22Rv1 (cell line): ENCODE results near the gene KCNIP4.

Experiments
- H3K27ac ChIP-seq: fragments of 450-650 bp; 2 replicates; pipeline ENCODE4 v1.5.1; 2017
- ZFX ChIP-seq: fragments of 450-650 bp; IDR thresholded peaks from 2 replicates; pipeline ENCODE4 v1.6.1; 2017; ENCODE audit warnings: antibody characterized with exemption, borderline replicate concordance
- TF ChIP-seq, protein P1 (sequence below): fragments of 450-650 bp; IDR thresholded peaks from 2 replicates; pipeline ENCODE4 v1.5.1; 2017; ENCODE audit warnings: mild to moderate bottlenecking

Gene KCNIP4

DNA sequence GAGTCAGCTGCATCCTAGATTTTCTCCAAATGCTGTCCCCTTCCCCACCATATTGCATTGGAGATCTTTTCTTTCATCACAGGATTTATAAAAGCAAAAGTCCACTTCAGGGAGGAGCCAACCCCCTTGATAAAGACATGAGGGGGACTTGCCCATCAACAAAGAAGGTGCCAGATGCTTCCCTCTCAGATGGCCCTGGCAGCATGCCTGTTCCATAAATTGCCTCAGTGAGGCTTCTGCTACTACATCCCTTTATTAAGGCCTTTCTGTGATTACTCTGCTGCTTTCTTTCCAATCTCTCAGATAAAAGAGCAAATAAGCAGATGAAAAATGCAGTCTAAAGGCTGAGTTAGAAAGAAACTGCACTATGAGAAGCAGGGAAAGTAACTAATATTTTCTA, 736.7 kb downstream of the KCNIP4 start:
- TF ChIP-seq, protein P1, sequence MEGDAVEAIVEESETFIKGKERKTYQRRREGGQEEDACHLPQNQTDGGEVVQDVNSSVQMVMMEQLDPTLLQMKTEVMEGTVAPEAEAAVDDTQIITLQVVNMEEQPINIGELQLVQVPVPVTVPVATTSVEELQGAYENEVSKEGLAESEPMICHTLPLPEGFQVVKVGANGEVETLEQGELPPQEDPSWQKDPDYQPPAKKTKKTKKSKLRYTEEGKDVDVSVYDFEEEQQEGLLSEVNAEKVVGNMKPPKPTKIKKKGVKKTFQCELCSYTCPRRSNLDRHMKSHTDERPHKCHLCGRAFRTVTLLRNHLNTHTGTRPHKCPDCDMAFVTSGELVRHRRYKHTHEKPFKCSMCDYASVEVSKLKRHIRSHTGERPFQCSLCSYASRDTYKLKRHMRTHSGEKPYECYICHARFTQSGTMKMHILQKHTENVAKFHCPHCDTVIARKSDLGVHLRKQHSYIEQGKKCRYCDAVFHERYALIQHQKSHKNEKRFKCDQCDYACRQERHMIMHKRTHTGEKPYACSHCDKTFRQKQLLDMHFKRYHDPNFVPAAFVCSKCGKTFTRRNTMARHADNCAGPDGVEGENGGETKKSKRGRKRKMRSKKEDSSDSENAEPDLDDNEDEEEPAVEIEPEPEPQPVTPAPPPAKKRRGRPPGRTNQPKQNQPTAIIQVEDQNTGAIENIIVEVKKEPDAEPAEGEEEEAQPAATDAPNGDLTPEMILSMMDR: no peak
- TF ChIP-seq ZFX: no peak

DNA sequence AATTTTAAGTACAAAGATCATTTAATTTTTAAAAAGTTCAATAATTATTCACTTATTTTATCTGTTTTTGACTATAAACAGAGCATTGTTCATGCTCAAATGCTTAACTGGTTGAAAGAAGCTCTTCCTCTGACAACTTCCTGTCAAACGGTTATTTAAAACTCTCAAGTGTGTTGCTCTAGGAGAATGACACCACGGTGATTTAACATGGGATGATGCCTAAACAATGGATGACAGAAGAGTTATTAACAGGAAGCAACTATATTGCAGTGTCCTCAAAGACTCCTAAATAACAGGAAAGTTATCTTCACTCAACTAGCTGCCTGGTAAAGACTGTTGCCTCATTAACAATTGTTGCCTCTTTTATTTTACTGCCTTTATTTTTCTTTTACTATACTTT, 738.7 kb downstream of the KCNIP4 start:
- TF ChIP-seq, protein P1: no peak
- TF ChIP-seq ZFX: no peak
- H3K27ac ChIP-seq: no peak overlapping the region

More for the DNA sequence above, 736.7 kb downstream of the KCNIP4 start:
- no peak overlapping the region for H3K27ac ChIP-seq

DNA sequence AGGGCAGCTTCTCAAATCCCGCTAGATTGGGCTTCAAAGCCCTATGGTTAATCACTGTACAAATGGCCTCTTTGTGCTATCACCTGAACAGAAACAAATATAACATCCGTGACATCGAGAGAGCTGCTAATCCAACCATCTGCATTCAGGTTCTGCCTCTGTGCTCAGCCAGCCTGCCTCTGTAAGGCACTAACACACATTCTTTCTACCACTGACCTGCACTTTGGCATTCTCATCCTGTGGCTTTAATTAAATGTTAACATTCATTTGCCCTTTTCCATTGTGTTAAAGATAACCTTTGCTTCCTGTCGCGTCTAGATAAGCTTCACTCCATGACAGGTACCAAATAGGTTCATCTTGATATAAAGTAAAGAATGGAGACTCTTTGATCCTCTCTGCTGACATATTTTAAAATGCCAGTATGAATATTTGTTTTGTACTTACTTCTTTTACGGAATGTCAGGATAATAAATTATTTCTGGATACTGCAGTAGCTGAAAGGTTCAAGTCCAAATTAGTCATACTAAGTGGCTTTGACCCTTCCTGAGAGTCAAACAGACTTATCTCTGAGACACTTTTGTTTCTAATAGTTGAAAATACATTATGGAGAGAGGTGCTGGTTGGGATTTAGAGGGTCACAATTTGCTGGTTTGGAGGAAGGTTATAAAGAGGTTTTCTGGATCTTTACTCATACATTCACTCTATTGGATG, 742.6 kb downstream of the KCNIP4 start:
- no peak overlapping the region for H3K27ac ChIP-seq
- TF ChIP-seq ZFX: no peak
- TF ChIP-seq, protein P1: no peak

DNA sequence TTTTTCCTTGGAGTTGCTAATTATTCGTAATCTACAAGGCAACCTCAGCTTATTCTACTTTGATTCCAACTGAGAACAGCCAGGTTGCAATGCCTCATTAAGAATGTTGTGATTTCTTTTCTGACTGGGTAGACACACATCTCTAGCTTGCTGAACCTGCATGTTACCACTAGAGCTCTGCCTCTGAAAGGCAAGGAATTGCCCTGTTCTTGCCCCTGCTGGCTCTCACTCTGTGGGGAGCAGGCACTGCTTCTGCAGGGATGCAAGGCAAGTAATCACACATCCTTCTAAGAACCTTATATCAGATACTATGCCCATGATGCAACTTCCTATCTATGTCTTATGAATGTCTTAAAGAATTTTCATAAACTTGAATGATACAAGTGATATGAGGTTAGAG, 745.2 kb downstream of the KCNIP4 start:
- H3K27ac ChIP-seq: no peak overlapping the region
- no peak for TF ChIP-seq ZFX
- TF ChIP-seq, protein P1: no peak

DNA sequence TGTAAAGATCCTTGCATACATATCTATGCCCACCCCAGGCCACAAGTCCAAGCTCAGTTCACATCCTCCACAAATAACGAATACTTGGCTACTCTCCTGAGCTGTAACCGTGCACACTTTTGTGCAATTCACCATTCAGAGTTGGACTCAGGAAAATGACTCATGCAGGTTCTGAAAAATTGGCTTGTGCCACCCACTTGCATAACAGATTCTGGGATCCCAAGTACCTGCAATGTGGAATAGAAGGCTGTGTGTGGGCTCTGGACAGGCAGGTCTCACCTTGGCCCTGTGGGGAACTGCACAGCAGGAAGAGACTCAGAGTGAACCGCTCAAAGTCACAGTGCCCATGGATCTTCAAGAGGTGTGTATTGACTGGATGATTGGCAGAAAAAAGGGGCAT, 745.6 kb downstream of the KCNIP4 start:
- H3K27ac ChIP-seq: no peak overlapping the region
- TF ChIP-seq ZFX: no peak
- TF ChIP-seq, protein P1: no peak

DNA sequence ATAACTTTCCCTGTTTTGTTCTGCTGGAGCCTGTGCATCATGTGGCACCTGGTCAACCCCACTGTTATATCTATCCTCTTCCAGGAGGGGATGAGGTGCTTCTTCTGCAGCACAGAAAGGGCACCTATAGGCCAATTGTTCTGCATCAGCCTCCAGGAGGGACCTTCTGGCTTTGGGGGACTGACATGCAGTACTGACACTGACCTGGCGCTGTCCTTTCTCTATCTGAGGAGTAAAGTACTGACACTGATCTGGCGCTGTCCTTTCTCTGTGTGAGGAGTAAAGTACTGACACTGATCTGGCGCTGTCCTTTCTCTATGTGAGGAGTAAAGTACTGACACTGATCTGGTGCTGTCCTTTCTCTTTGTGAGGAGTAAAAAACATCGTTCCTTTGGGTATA, 749.9 kb downstream of the KCNIP4 start:
- H3K27ac ChIP-seq: no peak overlapping the region
- TF ChIP-seq, protein P1: no peak
- no peak for TF ChIP-seq ZFX

DNA sequence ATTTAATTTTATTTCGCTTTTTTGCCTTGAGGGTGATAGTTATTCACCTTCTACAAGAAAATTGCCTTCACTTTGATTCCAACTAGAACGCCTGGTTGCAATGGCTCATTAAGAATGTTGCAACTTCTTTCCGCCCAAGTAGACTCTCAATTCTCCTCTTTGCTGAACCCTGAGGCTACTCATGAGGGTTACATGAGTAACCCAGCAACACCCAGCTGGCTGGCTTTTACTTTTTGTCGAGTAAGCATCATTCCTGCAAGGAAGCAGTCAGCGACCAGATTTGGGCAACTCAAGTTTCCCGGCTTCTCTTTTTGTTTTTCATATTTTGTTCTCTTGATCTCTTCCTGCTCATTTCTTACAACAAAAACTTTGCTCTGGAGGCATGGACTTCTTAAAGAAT, 752.9 kb downstream of the KCNIP4 start:
- no peak overlapping the region for H3K27ac ChIP-seq
- TF ChIP-seq, protein P1: no peak
- TF ChIP-seq ZFX: no peak
